Measurements from ENCODE around the gene PPP1R14D. TPM values are rescaled to one million over a fixed set of nuclear protein-coding genes. Genes with fewer than 3 reads are reported as not detected.
A peak's percentile ranks its signal among the peaks of the same experiment; 100 is the strongest.

PPP1R14D gene
- total and polyA plus RNA-seq, 2 of the 8 experiments (the other 6 are each of a cell fraction or from before 2014, with no cell fraction given), result not detected

DNA sequence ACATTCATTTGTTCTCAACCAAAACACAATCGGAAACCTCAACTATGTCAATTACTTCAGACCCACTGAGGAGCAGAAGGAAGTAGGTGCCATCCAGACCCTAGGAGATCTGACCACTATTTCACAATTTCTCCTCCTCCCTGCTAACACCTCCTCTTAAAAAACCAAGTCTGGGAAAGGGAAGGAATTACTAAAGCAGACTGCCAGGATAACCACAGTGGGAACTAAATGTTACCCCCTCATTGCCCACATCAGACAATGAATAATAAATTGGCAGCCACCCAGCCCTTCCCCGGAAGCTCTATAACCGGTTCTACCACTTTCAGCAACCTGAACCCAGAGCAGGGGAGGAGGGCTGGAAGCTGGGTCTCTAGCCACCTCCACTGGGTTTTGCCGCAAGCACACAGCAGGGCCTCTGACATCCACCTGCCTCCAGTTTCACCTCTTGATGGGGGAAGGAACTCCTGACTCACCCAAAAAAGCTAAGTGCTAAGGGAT, 41.1 kb downstream of the PPP1R14D start (continued):
- TF ChIP-seq BRCA1 (IDR thresholded peaks at IDR 0.05; ENCODE audit: low read depth, low read length) (no peak), EP300 (IDR thresholded peaks at IDR 0.05; ENCODE audit: borderline replicate concordance in 1 of 2, low read depth in 2 of 2, low read length in 2 of 2) (peak in 1 of 2 experiments; percentile 90; a peak in 1 of 3 replicates), BCL11A (IDR thresholded peaks at IDR 0.05; ENCODE audit: low read depth in 2 of 2, low read length in 2 of 2) (no peak), ZNF274 (IDR thresholded peaks at IDR 0.05; ENCODE audit: borderline replicate concordance, extremely low read depth, low read length) (no peak), NANOG (IDR thresholded peaks at IDR 0.05; ENCODE audit: insufficient read depth, low read depth, low read length, poor library complexity, severe bottlenecking) (no peak), CEBPB (IDR thresholded peaks at IDR 0.05; ENCODE audit: low read depth, low read length) (peak; percentile 39; the same call in 1 of the 2 replicates), CREB1 (IDR thresholded peaks at IDR 0.05) (no peak; the same call in 1 of the 2 replicates), CHD1 (IDR thresholded peaks at IDR 0.05; ENCODE audit: low read depth, low read length) (no peak), SRF (IDR thresholded peaks at IDR 0.05; ENCODE audit: low read depth, low read length) (no peak), SIX5 (IDR thresholded peaks at IDR 0.05; ENCODE audit: low read depth, low read length) (no peak), KDM1A (IDR thresholded peaks at IDR 0.05; ENCODE audit: borderline replicate concordance, low read length) (no peak; the same call in 1 of the 2 replicates), TAF7 (optimal IDR thresholded peaks at IDR 0.05; ENCODE audit: borderline replicate concordance, low read depth, low read length) (no peak), SP1 (IDR thresholded peaks at IDR 0.05; ENCODE audit: low read depth, low read length) (peak; percentile 94), YY1 (IDR thresholded peaks at IDR 0.05; ENCODE audit: low read depth, low read length) (peak; percentile 29; the same call in 1 of the 2 replicates), BACH1 (IDR thresholded peaks at IDR 0.05; ENCODE audit: low read length) (no peak), TCF12 (IDR thresholded peaks at IDR 0.05; ENCODE audit: low read depth, low read length) (peak; percentile 97), MAFK (IDR thresholded peaks at IDR 0.05; ENCODE audit: low read depth, low read length) (no peak)
- TF ChIP-seq, protein P1, sequence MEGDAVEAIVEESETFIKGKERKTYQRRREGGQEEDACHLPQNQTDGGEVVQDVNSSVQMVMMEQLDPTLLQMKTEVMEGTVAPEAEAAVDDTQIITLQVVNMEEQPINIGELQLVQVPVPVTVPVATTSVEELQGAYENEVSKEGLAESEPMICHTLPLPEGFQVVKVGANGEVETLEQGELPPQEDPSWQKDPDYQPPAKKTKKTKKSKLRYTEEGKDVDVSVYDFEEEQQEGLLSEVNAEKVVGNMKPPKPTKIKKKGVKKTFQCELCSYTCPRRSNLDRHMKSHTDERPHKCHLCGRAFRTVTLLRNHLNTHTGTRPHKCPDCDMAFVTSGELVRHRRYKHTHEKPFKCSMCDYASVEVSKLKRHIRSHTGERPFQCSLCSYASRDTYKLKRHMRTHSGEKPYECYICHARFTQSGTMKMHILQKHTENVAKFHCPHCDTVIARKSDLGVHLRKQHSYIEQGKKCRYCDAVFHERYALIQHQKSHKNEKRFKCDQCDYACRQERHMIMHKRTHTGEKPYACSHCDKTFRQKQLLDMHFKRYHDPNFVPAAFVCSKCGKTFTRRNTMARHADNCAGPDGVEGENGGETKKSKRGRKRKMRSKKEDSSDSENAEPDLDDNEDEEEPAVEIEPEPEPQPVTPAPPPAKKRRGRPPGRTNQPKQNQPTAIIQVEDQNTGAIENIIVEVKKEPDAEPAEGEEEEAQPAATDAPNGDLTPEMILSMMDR (IDR thresholded peaks at IDR 0.05; ENCODE audit: control extremely low read depth in 1 of 3, insufficient read depth in 1 of 3, low read depth in 1 of 3, low read length in 3 of 3), result no peak
- TF ChIP-seq, protein P2, sequence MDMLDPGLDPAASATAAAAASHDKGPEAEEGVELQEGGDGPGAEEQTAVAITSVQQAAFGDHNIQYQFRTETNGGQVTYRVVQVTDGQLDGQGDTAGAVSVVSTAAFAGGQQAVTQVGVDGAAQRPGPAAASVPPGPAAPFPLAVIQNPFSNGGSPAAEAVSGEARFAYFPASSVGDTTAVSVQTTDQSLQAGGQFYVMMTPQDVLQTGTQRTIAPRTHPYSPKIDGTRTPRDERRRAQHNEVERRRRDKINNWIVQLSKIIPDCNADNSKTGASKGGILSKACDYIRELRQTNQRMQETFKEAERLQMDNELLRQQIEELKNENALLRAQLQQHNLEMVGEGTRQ (IDR thresholded peaks at IDR 0.05; ENCODE audit: low read length), result no peak
- TF ChIP-seq, protein P3, sequence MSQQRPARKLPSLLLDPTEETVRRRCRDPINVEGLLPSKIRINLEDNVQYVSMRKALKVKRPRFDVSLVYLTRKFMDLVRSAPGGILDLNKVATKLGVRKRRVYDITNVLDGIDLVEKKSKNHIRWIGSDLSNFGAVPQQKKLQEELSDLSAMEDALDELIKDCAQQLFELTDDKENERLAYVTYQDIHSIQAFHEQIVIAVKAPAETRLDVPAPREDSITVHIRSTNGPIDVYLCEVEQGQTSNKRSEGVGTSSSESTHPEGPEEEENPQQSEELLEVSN (IDR thresholded peaks at IDR 0.05), result no peak
- TF ChIP-seq, protein P4, sequence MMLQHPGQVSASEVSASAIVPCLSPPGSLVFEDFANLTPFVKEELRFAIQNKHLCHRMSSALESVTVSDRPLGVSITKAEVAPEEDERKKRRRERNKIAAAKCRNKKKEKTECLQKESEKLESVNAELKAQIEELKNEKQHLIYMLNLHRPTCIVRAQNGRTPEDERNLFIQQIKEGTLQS (IDR thresholded peaks at IDR 0.05; ENCODE audit: insufficient read depth, low read depth, low read length), result no peak
